ENCODE data around the gene HIBCH. TPM values are rescaled to one million over a fixed set of nuclear protein-coding genes. Genes with fewer than 3 reads are reported as not detected.

Gene HIBCH
- total RNA-seq, 1 experiment from 2014 or later: 24.7 TPM

DNA sequence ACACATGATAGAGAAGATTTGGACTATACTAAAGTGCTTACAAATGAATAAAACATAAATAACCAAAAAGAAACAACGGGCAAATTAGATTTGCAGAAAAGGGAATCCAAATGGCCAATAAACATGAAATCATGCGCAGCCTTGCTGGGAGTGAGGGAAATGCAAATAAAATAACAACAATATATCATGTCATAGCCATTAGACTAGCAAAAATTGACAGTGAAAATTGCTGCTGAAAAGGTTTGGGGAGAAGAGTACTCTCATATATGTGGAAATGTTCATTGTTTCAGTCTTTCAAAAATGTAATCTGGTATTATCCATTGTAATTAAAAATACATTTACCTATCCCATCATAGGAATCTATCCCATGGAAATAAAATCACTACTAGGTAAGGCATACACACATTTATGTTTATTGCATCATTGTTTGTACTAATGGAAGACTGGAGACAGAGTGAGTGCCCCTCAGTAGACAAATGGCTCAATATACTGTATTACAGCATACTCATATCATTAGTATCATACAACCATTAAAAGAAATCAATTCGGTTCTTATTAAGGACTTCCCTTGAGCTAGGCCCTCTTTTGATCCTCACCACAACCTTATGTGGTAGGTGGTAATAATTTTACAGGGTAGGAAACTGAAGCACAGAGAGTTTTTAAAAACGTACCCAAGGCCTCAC lies 163.0 kb downstream of the HIBCH start:
- Histone ChIP-seq H2AFZ (ENCODE audit: low read depth, low read length, poor library complexity, severe bottlenecking) (no peak overlapping the region), H3K36me3 (ENCODE audit: control insufficient read depth in 1 of 2, insufficient read depth in 2 of 2, low read length in 2 of 2) (no peaks in the 10 kb centered on the region), H3K27me3 (ENCODE audit: insufficient read depth, low read length) (no peaks in the 10 kb centered on the region), H3K79me2 (ENCODE audit: insufficient read depth, low read length) (no peaks in the 10 kb centered on the region), H3K9me2 (ENCODE audit: insufficient read depth) (no peaks in the 10 kb centered on the region), H3K4me3 (replicated peaks in 1 of 2; ENCODE audit: low read depth in 1 of 2, low read length in 2 of 2) (no peak overlapping the region), H3K9me3 (ENCODE audit: control insufficient read depth in 1 of 2, insufficient read depth in 1 of 2, low read depth in 1 of 2, low read length in 2 of 2) (no peaks in the 10 kb centered on the region), H4K20me1 (ENCODE audit: insufficient read depth) (no peaks in the 10 kb centered on the region), H3K27ac (ENCODE audit: low read depth, low read length) (no peak overlapping the region), H3K4me1 (ENCODE audit: control insufficient read depth in 1 of 2, insufficient read depth in 2 of 2, low read length in 2 of 2) (no peaks in the 10 kb centered on the region), H3K4me2 (ENCODE audit: low read length) (no peak overlapping the region), H3K9ac (ENCODE audit: low read length) (no peak overlapping the region)
- no TSS peak for BruUV-seq (replicated peaks)
- CTCF ChIA-PET: no interaction called here
- DNase-seq (ENCODE audit: low read depth, low spot score) (no peak), ATAC-seq (no peak)
- no peak for TF ChIP-seq MAX (IDR thresholded peaks at IDR 0.05)
- no peak for TF ChIP-seq REST (IDR thresholded peaks at IDR 0.05; ENCODE audit: low read depth)
- TF ChIP-seq POLR2A (IDR thresholded peaks at IDR 0.05; ENCODE audit: borderline replicate concordance, extremely low read depth, insufficient read depth, insufficient read length): no peak
- no peak for TF ChIP-seq RAD21 (IDR thresholded peaks at IDR 0.05; ENCODE audit: low read depth)
- no peak for TF ChIP-seq ELF1 (IDR thresholded peaks at IDR 0.05; ENCODE audit: borderline replicate concordance, low read depth)
- TF ChIP-seq FOSL1 (IDR thresholded peaks at IDR 0.05; ENCODE audit: low read depth): no peak
- no peak for TF ChIP-seq ZNF274 (IDR thresholded peaks at IDR 0.05; ENCODE audit: low read depth, low read length)
- RAD21 ChIA-PET (ENCODE audit: low non-redundant PET in 1 of 2, low total read pairs in 2 of 2, uncharacterized antibody in 2 of 2, unreplicated experiment in 2 of 2): no interaction called here
- POLR2A ChIA-PET: no interaction called here
- intact Hi-C loops (cut with micrococcal nuclease): no loop called here

Other genes starting within 250 kb of the HIBCH start
- gene INPP1, start 23.8 kb upstream of the HIBCH start, total RNA-seq (2021; ENCODE audit: unreplicated experiment): 19.6 TPM
- 18.6 TPM for gene MFSD6, start 88.5 kb upstream of the HIBCH start, total RNA-seq (2021; ENCODE audit: unreplicated experiment)
- 8.6 TPM for gene NEMP2, start 214.9 kb upstream of the HIBCH start, total RNA-seq (2021; ENCODE audit: unreplicated experiment)

Data from HCT116 (cell line).